HL-60 (cell line): ENCODE data around the gene DIP2C.

Experiments used
- CTCF ChIP-seq: IDR thresholded peaks from one replicate; pipeline ENCODE4 v1.5.1; 2011; ENCODE audit warnings: low read length, control low read depth, inconsistent platforms; ENCODE audit not compliant: insufficient read depth
- POLR2AphosphoS5 ChIP-seq: IDR thresholded peaks from 2 replicates; pipeline ENCODE4 v1.6.1; 2012; ENCODE audit warnings: low read depth
- SPI1 ChIP-seq: IDR thresholded peaks from 2 replicates; pipeline ENCODE4 v1.6.1; 2012; ENCODE audit warnings: low read depth, mild to moderate bottlenecking, borderline replicate concordance

DNA sequence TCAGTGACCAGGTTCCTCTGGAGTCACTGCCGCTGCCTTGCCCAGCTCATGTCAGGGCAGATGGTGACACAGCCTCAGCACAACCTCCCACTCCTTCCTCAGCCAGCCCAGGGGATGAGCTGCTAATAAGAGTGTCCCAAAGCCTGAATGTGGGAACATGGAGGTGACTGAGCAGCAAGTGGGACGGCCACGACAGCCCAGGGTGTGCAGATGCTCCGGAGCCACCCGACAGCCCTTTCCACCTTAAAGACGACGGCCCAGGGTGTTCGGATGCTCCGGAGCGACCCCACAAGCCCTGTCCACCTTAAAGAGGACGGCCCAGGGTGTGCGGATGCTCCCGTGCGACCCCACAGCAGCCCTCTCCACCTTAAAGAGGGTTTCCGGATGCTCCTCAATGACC is 89.2 kb downstream of the DIP2C start:
- TF ChIP-seq CTCF (no peak), SPI1 (no peak), POLR2AphosphoS5 (no peak)
